SH-SY5Y (cell line): ENCODE data around the gene PAPOLG.

Experiments used
- GATA2 ChIP-seq: IDR thresholded peaks from 2 replicates; pipeline ENCODE4 v1.6.1; 2011; ENCODE audit warnings: mild to moderate bottlenecking, low read depth, low read length
- GATA3 ChIP-seq: IDR thresholded peaks from 2 replicates; pipeline ENCODE4 v1.6.1; 2011; ENCODE audit warnings: low read depth, mild to moderate bottlenecking, low read length, moderate library complexity

- TF ChIP-seq GATA3 (no peak), GATA2 (no peak)
Measured at GRCh38 chr2:60806988-60807681, 51.1 kb downstream of the PAPOLG start.
